ENCODE data around the gene RNF220.

- TF ChIP-seq CTCF (IDR thresholded peaks at IDR 0.05; ENCODE audit: poor library complexity): no peak
- peak; percentile 70 for TF ChIP-seq EZH2phosphoT487 (IDR thresholded peaks at IDR 0.05; ENCODE audit: low read depth, severe bottlenecking, unreplicated experiment)
These were observed 179.1 kb downstream of the RNF220 start for GRCh38 chr1:44584167-44584566.
